Adrenal gland (tissue), 12 donors: ENCODE data around the gene NPFF. TPM values are rescaled to one million over a fixed set of nuclear protein-coding genes. Genes with fewer than 3 reads are reported as not detected.

ENCODE experiments used
- DNase-seq, 7 donors: peaks; one replicate each; pipeline ENCODE4 v3.0.0-alpha.2; 2019 to 2020
- H3K27ac ChIP-seq, 5 donors: fragments of 200-600 bp; sonication (generic) in 4 of 5; 1 replicate in 3 of 5; 2 replicates in 2 of 5; pipeline versions ENCODE4 v1.5.1 to v1.8.0; 2016 to 2020; ENCODE audit warnings: mild to moderate bottlenecking in 1 of 5
- H3K27me3 ChIP-seq: fragments of 200-600 bp; 2 replicates; pipeline ENCODE4 v1.8.0; 2021
- H3K36me3 ChIP-seq, 2 donors: fragments of 200-600 bp; replicated peaks in 1 of 2; 1 replicate in 1 of 2; 2 replicates in 1 of 2; pipeline versions ENCODE4 v1.5.1 to v1.8.0; 2018 to 2022
- H3K4me1 ChIP-seq, 2 donors: fragments of 200-600 bp; replicated peaks in 1 of 2; 1 replicate in 1 of 2; 2 replicates in 1 of 2; pipeline versions ENCODE4 v1.5.1 to v1.8.0; 2018 to 2021
- H3K4me3 ChIP-seq, 4 donors: fragments of 200-600 bp; sonication (generic) in 3 of 4; one replicate each; pipeline ENCODE4 v1.5.1; 2016 to 2018
- H3K9me3 ChIP-seq, 3 donors: fragments of 200-600 bp; sonication (generic) in 1 of 3; replicated peaks in 1 of 3; 1 replicate in 2 of 3; 2 replicates in 1 of 3; pipeline versions ENCODE4 v1.5.1 to v1.8.0; 2016 to 2021
- POLR2A ChIP-seq, 2 donors: fragments of 450-650 bp; IDR thresholded peaks; one replicate each; pipeline ENCODE4 v1.6.1; 2017; ENCODE audit warnings: antibody characterized with exemption in 2 of 2, mild to moderate bottlenecking in 2 of 2, moderate library complexity in 1 of 2
- WGBS, 4 donors: extraction: QIAGEN DNeasy Blood & Tissue Kit in 2 of 4; methylation state at CpG; one replicate each; pipeline versions ENCODE4 v1.1.5 to v1.1.7; 2013 to 2017; 5-methylcytosine and 5-hydroxymethylcytosine counted together
- intact Hi-C, 2 donors: fragments of 100-400 bp; cut with DNase I; formaldehyde crosslinking; loops; one replicate each; pipeline versions ENCODE4 v1.14.1 to v1.15.0; 2022 to 2023
- polyA plus RNA-seq, 3 donors: library from polyadenylated mRNA; stranded (reverse); fragments of 200-250 nt in 2 of 3; fragments of 350-450 nt in 1 of 3; fragmentation: Illumina TruSeq in 1 of 3; extraction: RNeasy Lipid Tissue Mini Kit (QIAGEN cat#74804) in 1 of 3; gene quantifications; one replicate each; pipeline ENCODE4 v1.2.3, GENCODE V29; 2013 to 2014
- total RNA-seq, 9 donors: library from RNA; depleted of rRNA in 4 of 9; stranded (reverse); fragments of >200 nt in 4 of 9; fragments of 120-200 nt in 1 of 9; fragmentation: NEBNext Ultra II Directional in 1 of 9; extraction: Animal tissue kit (Norgen Biotek cat#: 25700) in 1 of 9; gene quantifications; one replicate each; pipeline versions ENCODE4 v1.1.0 to v1.2.4, GENCODE V29; 2013 to 2023
- TF ChIP-seq, protein P1 (sequence below), 6 experiments: fragments of 450-650 bp in 4 of 6; fragments of 200-600 bp in 2 of 6; sonication (generic) in 1 of 6; IDR thresholded peaks; 1 replicate in 5 of 6; 2 replicates in 1 of 6; pipeline versions ENCODE4 v1.5.1 to v1.8.0; 2016 to 2021; ENCODE audit warnings: antibody characterized with exemption in 6 of 6, mild to moderate bottlenecking in 2 of 6, moderate library complexity in 1 of 6
- donor health status: healthy with polysubstance abuse.
- donor health status: Bipolar disorder and iron deficiency.
- donor health status: DM: yes; HTN: yes; CAD: no.
- donor health status: DM: no; HTN: no; CAD: no.
- donor health status: DM: no; HTN: no; CAD: no.
- donor health status: DM: yes; HTN: yes; CAD: no.

The NPFF gene
- total and polyA plus RNA-seq, 12 donors, result 0.27 to 0.78 TPM; not detected in 10

DNA sequence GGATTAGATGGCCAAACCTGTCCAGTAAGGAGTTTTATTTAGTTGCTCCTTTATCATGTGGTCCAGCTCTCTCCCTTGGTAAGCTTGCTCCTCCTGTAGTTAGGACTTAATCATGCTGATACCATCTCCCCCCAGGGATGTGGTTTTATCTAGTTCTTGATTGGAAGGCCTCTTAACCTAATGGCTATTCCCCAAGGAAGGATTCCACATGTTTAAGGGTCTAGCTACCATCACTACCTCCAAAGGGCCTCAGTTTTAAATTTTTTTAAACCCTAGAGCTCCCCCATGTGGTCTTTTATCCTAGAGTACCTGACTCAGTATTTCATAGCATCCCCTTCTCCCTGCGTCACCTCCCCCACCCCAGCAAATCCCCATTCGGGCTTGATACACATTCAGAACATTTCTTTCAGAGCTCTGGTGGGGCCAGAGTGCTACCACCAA lies 30.5 kb downstream of the NPFF start:
- no peaks in the 10 kb centered on the region for H3K27me3 ChIP-seq
- H3K4me3 ChIP-seq, result no peak overlapping the region
- H3K27ac ChIP-seq, result peak overlapping the region in 1 of 5 donors; percentile 44
- TF ChIP-seq, protein P1, sequence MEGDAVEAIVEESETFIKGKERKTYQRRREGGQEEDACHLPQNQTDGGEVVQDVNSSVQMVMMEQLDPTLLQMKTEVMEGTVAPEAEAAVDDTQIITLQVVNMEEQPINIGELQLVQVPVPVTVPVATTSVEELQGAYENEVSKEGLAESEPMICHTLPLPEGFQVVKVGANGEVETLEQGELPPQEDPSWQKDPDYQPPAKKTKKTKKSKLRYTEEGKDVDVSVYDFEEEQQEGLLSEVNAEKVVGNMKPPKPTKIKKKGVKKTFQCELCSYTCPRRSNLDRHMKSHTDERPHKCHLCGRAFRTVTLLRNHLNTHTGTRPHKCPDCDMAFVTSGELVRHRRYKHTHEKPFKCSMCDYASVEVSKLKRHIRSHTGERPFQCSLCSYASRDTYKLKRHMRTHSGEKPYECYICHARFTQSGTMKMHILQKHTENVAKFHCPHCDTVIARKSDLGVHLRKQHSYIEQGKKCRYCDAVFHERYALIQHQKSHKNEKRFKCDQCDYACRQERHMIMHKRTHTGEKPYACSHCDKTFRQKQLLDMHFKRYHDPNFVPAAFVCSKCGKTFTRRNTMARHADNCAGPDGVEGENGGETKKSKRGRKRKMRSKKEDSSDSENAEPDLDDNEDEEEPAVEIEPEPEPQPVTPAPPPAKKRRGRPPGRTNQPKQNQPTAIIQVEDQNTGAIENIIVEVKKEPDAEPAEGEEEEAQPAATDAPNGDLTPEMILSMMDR (IDR thresholded peaks at IDR 0.05), result peak in 1 of 6 experiments; percentile 23
- no peak for TF ChIP-seq POLR2A (IDR thresholded peaks at IDR 0.05)
- 48 to 66% (median 57%) methylated on average over 2 of the region's 2 CpGs for WGBS, 4 donors
- intact Hi-C loops, result no loop called here
- H3K36me3 ChIP-seq, result peaks cover 0 to 100% of the 10 kb centered on the region in 2 donors
- peaks cover 14 to 83% of the 10 kb centered on the region in 2 donors for H3K4me1 ChIP-seq
- peak in 1 of 7 donors; percentile 19 for DNase-seq
- H3K9me3 ChIP-seq, result no peaks in the 10 kb centered on the region

DNA sequence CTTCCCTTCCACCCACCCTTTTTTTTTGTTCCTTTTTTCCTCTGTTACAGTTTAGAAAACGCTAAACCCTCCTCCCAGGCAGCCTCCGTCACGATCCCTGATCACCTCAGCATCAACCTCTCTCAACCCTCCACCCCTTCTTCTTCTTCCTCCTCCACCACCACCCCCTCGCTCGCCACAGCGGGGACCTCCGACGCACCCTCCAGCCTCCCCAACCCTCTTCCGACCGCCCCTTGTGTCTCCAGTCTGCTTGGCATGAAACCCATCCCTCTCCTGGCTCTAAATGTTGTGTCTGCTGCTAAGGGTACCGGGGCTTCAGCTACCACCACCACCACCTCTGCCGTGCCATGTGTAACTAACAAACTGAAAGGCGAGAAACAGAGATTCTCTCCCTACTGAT lies 32.5 kb downstream of the NPFF start:
- H3K4me1 ChIP-seq, result peaks cover 14 to 67% of the 10 kb centered on the region in 2 donors
- H3K27me3 ChIP-seq, result no peaks in the 10 kb centered on the region
- H3K27ac ChIP-seq, result peak overlapping the region in 2 of 5 donors; percentile 31 to 49
- H3K4me3 ChIP-seq, result no peak overlapping the region
- DNase-seq, result peak in 1 of 7 donors; percentile 21
- H3K36me3 ChIP-seq, result peaks cover 0 to 100% of the 10 kb centered on the region in 2 donors
- TF ChIP-seq, protein P1 (IDR thresholded peaks at IDR 0.05), result no peak
- TF ChIP-seq POLR2A (IDR thresholded peaks at IDR 0.05), result no peak
- 61 to 66% (median 65%) methylated on average over 13 of the region's 13 CpGs for WGBS, 4 donors
- H3K9me3 ChIP-seq, result no peaks in the 10 kb centered on the region
- intact Hi-C loops, result no loop called here

DNA sequence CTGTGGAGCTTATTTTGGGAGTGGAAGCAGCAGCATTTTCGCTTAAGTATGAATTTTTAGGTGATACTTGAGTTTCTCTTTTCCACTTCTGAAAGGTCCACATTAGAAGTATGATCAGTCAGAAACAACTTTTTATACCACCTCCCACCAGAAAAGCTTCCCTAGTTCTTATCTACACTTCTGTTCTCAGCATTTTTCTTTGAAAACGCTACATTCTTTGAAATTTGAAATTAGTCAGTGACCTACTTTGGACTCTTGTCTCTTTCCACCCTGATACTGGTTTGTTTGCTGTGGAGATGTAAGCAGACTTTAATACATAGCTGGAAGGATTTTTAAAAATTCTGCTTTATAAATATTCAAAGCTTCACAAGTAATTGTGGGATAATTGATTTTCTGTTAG lies 33.2 kb downstream of the NPFF start:
- H3K27ac ChIP-seq, result peak overlapping the region in 3 of 5 donors; percentile 28 to 49 (median 31)
- no peaks in the 10 kb centered on the region for H3K27me3 ChIP-seq
- peaks cover 0 to 100% of the 10 kb centered on the region in 2 donors for H3K36me3 ChIP-seq
- intact Hi-C loops, result no loop called here
- peaks cover 14 to 66% of the 10 kb centered on the region in 2 donors for H3K4me1 ChIP-seq
- TF ChIP-seq, protein P1 (IDR thresholded peaks at IDR 0.05), result no peak
- no peak for TF ChIP-seq POLR2A (IDR thresholded peaks at IDR 0.05)
- H3K9me3 ChIP-seq, result no peaks in the 10 kb centered on the region
- no peak for DNase-seq
- 46 to 55% (median 50%) methylated on average over 2 of the region's 2 CpGs for WGBS, 4 donors
- no peak overlapping the region for H3K4me3 ChIP-seq

DNA sequence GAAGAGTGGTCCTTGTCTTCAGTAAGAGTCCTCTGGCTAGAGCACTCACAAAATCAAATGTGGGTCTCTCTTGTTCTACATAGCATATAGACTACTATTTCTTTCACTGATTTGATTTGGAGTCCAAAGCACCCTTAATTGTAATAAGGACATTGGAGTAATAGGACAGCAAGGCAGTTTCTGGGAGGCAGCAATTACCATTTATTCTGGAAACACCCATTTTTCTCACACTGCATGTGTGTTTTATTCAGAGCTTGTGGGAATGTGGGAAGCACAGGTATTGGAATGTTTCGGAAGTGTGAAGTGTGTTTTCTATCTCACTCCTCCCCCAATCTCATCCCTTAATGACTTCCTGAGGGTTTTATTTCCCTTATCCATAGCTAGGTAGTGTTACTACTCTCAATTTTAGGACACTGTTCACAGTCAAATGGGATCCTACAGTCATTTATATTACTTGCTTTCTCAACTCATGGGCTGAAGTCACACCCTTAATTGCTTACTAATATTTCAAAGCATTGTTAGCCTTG lies 35.2 kb downstream of the NPFF start:
- Histone ChIP-seq H3K27ac (peak overlapping the region in 1 of 5 donors; percentile 1), H3K9me3 (no peaks in the 10 kb centered on the region), H3K27me3 (no peaks in the 10 kb centered on the region), H3K4me1 (peaks cover 14 to 51% of the 10 kb centered on the region in 2 donors), H3K36me3 (peaks cover 0 to 100% of the 10 kb centered on the region in 2 donors), H3K4me3 (no peak overlapping the region)
- no peak for DNase-seq
- 78 to 100% (median 83%) methylated on average over 1 of the region's 1 CpG for WGBS, 4 donors
- TF ChIP-seq POLR2A (IDR thresholded peaks at IDR 0.05), result no peak
- TF ChIP-seq, protein P1 (IDR thresholded peaks at IDR 0.05), result no peak
- intact Hi-C loops, result no loop called here
